LNCaP clone FGC (cell line): ENCODE data around the gene BTBD6.

ENCODE experiments used
- DNase-seq: peaks from one replicate; pipeline ENCODE4 v3.0.0-alpha.2; 2011; ENCODE audit warnings: low read depth
- H3K4me3 ChIP-seq: 2 replicates; pipeline ENCODE4 v1.5.1; 2011; ENCODE audit warnings: mild to moderate bottlenecking, low read depth, low read length, control low read depth
- TF ChIP-seq, protein P1 (sequence below): IDR thresholded peaks from 2 replicates; pipeline ENCODE4 v1.5.1; 2012; ENCODE audit warnings: mild to moderate bottlenecking; ENCODE audit not compliant: control insufficient read depth, insufficient read depth; ENCODE audit errors: extremely low read depth

Gene BTBD6

DNA sequence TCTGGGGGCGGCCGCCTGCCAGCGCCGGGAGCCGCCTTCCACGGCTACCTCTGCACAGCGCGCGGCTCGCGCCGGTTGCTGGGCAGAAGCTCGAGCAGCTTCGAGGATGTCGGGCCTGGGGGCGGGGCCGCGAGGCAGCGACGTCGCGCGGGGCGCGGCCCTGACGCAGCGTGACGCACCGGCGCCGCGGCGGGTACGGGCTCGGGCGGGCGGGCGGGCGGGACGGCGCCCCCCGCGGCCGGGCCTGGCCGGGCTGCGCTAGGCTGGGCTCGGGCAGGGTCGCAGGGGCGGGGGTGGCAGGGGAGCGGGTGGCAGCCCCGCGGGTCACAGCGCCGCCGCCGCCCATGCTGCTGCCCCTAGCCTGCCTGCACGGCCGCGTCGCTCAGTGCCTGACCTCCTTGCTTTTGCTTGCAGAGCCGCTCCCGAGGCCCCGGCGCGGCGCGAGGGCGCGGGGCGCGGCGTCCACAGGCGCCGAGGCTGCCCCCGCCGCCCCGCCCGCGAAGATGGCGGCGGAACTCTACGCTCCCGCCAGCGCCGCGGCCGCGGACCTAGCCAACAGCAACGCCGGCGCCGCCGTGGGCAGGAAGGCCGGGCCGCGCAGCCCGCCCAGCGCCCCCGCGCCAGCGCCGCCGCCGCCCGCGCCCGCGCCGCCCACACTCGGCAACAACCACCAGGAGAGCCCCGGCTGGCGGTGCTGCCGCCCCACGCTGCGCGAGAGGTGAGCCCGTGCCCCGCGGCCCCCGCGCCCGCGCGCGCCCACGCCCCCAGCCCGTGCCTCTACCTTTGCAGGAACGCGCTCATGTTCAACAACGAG is at the start of gene BTBD6:
BTBD6 (plus strand) TSS at position 166 of the 814 bp plus-strand sequence; CDS start at position 345, 179 bp downstream.
- peak; percentile 46 for DNase-seq
- H3K4me3 ChIP-seq = peak within 1 kb of the TSS; percentile 68
- TF ChIP-seq, protein P1, sequence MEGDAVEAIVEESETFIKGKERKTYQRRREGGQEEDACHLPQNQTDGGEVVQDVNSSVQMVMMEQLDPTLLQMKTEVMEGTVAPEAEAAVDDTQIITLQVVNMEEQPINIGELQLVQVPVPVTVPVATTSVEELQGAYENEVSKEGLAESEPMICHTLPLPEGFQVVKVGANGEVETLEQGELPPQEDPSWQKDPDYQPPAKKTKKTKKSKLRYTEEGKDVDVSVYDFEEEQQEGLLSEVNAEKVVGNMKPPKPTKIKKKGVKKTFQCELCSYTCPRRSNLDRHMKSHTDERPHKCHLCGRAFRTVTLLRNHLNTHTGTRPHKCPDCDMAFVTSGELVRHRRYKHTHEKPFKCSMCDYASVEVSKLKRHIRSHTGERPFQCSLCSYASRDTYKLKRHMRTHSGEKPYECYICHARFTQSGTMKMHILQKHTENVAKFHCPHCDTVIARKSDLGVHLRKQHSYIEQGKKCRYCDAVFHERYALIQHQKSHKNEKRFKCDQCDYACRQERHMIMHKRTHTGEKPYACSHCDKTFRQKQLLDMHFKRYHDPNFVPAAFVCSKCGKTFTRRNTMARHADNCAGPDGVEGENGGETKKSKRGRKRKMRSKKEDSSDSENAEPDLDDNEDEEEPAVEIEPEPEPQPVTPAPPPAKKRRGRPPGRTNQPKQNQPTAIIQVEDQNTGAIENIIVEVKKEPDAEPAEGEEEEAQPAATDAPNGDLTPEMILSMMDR = no peak

DNA sequence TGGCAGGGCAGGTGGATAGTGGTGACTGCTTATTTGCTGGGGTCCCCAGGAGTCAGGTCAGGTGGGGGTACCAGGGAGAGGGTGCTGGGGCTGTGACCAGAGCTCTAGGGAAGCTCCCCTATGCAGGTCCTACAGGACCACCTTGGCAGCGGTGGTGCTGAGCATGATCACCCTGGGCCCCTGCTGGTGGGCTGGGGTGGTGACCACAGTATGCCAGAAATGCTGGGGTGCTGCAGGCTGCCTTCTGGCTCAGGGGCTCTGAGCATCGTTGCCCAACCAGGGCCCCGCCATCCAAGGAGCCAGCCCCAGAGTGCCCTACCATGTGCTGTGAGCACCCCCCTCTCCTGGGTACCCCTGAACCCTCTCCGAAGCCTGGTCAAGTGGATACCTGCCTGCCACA is 49.7 kb upstream of the BTBD6 start:
- DNase-seq = no peak
- no peak overlapping the region for H3K4me3 ChIP-seq
- TF ChIP-seq, protein P1 = no peak

DNA sequence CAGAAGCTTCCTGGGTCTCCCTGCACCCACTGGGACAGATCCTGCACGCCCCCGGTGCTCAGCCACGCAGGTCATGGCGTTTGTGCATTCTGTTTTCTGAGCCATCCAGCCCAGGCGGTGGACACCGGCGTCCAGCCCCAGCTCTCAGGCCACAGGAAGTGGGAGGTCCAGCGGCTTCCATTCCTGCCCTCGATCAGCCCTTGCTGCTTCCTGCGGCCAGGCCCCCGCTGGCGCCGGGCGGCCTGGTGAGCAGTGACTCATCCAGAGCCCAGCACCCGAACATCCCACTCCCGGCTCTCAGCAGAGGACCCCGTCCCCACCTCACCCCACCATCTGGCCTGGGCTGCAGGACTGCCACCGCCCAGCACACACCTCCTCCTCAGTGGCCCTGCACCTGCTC is 49.2 kb upstream of the BTBD6 start:
- no peak overlapping the region for H3K4me3 ChIP-seq
- TF ChIP-seq, protein P1 = no peak
- no peak for DNase-seq

DNA sequence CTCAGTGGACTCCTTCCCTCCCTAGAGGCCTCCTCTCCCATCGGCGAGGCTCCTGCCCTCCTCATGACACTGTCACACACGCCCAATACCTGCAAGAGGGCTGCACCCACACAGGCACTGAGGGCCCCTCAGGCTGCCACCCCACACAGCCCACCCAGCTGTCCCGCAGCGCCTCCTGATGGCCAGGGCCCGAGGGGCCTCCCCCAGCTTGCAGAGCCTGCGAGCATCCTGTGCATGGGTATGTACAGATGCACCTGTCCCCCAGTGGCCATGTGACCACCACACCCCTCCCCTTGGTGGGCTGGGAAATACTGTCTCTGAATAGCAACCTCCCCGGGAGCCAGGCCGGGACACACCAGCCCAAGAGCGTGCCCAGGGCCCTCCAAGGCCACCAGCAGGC is 48.3 kb upstream of the BTBD6 start:
- no peak overlapping the region for H3K4me3 ChIP-seq
- TF ChIP-seq, protein P1 = no peak
- no peak for DNase-seq

DNA sequence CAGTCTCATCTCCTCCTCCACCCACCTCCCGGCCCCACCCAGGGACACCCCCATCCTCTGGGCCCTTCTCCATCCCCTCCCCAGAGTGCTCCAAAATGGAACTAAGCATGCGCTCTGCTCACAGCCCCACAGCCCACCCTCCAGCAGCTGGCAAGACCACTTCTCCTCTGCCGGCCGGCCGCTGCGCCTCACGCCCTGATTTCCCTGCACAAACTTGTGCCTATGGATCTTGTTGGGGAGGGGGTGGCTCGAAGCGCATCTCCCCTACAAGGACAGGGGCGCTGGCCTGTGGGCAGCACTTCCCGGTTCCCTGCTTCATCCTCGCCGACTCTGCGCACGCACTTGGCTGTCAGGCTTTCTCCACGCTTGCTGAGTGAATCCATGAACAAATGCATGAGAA is 47.7 kb upstream of the BTBD6 start:
- no peak overlapping the region for H3K4me3 ChIP-seq
- TF ChIP-seq, protein P1 = no peak
- no peak for DNase-seq

DNA sequence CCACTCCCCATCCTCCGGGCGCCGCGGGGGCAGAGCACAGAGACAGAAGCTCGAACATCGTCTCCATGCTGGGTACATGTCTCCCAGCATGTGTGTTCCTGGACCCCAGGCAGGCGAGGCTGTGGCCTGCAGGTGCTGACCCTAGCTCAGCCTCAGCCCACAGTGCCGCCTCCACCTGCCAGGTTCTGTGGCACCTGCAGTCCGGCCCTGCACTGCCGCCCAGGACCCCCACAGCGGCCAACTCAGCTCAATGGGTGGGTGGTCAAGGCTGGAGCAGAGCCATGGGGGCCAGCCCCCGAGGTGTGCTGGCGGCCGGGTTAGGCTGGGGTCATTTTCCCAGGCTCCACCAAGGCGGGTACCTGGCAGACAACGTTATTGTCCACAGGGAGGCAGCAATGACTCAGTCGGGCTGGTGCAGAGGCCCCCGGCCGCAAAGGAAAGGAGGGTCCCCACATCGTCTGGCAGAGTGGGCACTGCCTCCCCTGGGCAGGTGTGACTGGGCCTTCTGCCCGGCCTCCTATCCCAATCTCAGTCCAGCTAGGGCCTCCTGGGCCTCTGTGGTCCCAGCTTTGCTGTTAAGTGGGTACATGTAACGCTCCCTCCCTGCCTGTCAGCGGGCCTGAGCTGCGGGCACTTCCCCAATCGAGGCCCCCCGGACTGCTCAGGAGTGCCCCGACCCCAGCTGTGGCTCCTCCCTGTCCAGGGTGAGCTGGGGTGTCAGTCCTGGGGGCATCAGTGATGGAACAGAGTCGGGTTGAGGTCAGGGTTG is 47.0 kb upstream of the BTBD6 start:
- H3K4me3 ChIP-seq = no peak overlapping the region
- DNase-seq = no peak
- TF ChIP-seq, protein P1 = peak; percentile 32; the same call in 1 of the 2 replicates
